Measurements from ENCODE around the gene MAP6. TPM values are rescaled to one million over a fixed set of nuclear protein-coding genes. Genes with fewer than 3 reads are reported as not detected.

MAP6 gene
- total and polyA plus RNA-seq, 2 experiments from 2014 or later, result 2.9 to 5.6 TPM

GRCh38 chr11:75538150-75538942 is 130.5 kb downstream of the MAP6 start:
- no peak overlapping the region for H3K4me3 ChIP-seq
- H3K9me3 ChIP-seq (ENCODE audit: low read depth), result no peaks in the 10 kb centered on the region
- no peaks in the 10 kb centered on the region for H3K27me3 ChIP-seq
- H3K4me1 ChIP-seq (ENCODE audit: low read depth), result peaks cover 35% of the 10 kb centered on the region
- H3K36me3 ChIP-seq, result no peaks in the 10 kb centered on the region
- no peak for TF ChIP-seq CTCF (IDR thresholded peaks at IDR 0.05; ENCODE audit: low read depth, low read length)
- H3K27ac ChIP-seq, result peak overlapping the region; percentile 44
- no peak for DNase-seq (ENCODE audit: low read depth in 1 of 2, low spot score in 1 of 2)

DNA sequence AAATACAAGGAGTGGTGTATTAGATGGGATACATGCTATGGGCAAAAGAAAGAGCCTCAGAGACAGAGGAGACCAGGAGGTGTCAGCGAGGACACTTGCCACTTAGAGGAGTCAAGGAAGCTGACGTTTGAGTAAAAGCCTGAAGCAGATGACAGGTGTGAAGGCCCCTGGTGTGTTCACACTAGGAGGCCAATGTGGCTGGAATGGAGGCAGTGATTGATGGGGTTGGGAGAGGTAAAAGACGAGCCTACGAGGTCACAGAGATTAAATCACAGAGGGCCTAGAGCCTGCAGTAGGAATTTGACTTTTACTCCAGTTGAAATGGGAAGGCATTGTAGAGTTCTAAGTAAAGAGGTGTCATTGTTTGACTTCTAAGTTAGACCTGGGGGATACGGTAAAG is 131.1 kb downstream of the MAP6 start:
- DNase-seq (ENCODE audit: low read depth in 1 of 2, low spot score in 1 of 2), result no peak
- H3K4me3 ChIP-seq, result no peak overlapping the region
- TF ChIP-seq CTCF (IDR thresholded peaks at IDR 0.05; ENCODE audit: low read depth, low read length), result no peak

More for the DNA sequence above, 131.1 kb downstream of the MAP6 start:
- Histone ChIP-seq H3K27me3 (no peaks in the 10 kb centered on the region), H3K36me3 (no peaks in the 10 kb centered on the region), H3K27ac (no peak overlapping the region), H3K9me3 (ENCODE audit: low read depth) (no peaks in the 10 kb centered on the region), H3K4me1 (ENCODE audit: low read depth) (peaks cover 35% of the 10 kb centered on the region)

Other genes with a start within 250 kb of the MAP6 start
- 2.2 and 2.7 TPM in 2 replicates for gene KLHL35, start 235.8 kb downstream of the MAP6 start, total RNA-seq
- 2.6 and 3.4 TPM in 2 replicates for gene KLHL35, start 235.8 kb downstream of the MAP6 start, polyA plus RNA-seq
- gene GDPD5, start 143.1 kb downstream of the MAP6 start, total RNA-seq, result 5.8 and 19.4 TPM in 2 replicates
- gene GDPD5, start 143.1 kb downstream of the MAP6 start, polyA plus RNA-seq, result 6.6 and 16.6 TPM in 2 replicates
- 955 and 1,181 TPM in 2 replicates for gene SERPINH1, start 106.8 kb downstream of the MAP6 start, total RNA-seq
- gene SERPINH1, start 106.8 kb downstream of the MAP6 start, polyA plus RNA-seq, result 441 and 444 TPM in 2 replicates
- 0.21 and 0.45 TPM in 2 replicates for gene MOGAT2, start 48.8 kb upstream of the MAP6 start, total RNA-seq
- gene MOGAT2, start 48.8 kb upstream of the MAP6 start, polyA plus RNA-seq, result not detected in 2 replicates
- 36.4 and 44.9 TPM in 2 replicates for gene DGAT2, start 99.7 kb upstream of the MAP6 start, total RNA-seq
- gene DGAT2, start 99.7 kb upstream of the MAP6 start, polyA plus RNA-seq, result 23.7 and 34.7 TPM in 2 replicates
- gene UVRAG, start 146.2 kb upstream of the MAP6 start, total RNA-seq, result 22.4 and 34.0 TPM in 2 replicates
- gene UVRAG, start 146.2 kb upstream of the MAP6 start, polyA plus RNA-seq, result 21.6 and 33.3 TPM in 2 replicates